Stimulated activated naive B cell treated with anti-CD40 and anti-IgM and Interleukin-4, amounts not matched to agents 10 μg/mL and 1 μg/mL and 100 μg/mL, for 72 hours (primary cell): ENCODE results near the gene COL16A1.
A peak's percentile ranks its signal among the peaks of the same experiment; 100 is the strongest.

ENCODE experiments used
- ATAC-seq, 2 donors: fragments of 150-1000 bp; cut with Tn5 transposase; replicated peaks; 2 replicates each; pipeline ENCODE4 v1.10.0; 2021; ENCODE audit warnings: moderate library complexity in 1 of 2
- DNase-seq: peaks from one replicate; pipeline ENCODE4 v3.0.0; 2021
- H3K27ac Mint-ChIP-seq: one replicate; pipeline ENCODE4 v1.8.0; 2022; ENCODE audit warnings: mild to moderate bottlenecking, mixed read lengths
- H3K27me3 Mint-ChIP-seq, 2 donors: one replicate each; pipeline ENCODE4 v1.8.0; 2022; ENCODE audit warnings: mixed read lengths in 2 of 2
- H3K36me3 Mint-ChIP-seq, 2 donors: one replicate each; pipeline ENCODE4 v1.8.0; 2022; ENCODE audit warnings: mixed read lengths in 2 of 2, mild to moderate bottlenecking in 1 of 2
- H3K4me1 Mint-ChIP-seq, 2 donors: one replicate each; pipeline ENCODE4 v1.8.0; 2022; ENCODE audit warnings: mixed read lengths in 2 of 2, mild to moderate bottlenecking in 1 of 2
- H3K4me3 Mint-ChIP-seq, 2 donors: one replicate each; pipeline ENCODE4 v1.8.0; 2022; ENCODE audit warnings: mild to moderate bottlenecking in 2 of 2, mixed read lengths in 2 of 2, moderate library complexity in 1 of 2
- H3K9me3 Mint-ChIP-seq, 2 donors: one replicate each; pipeline ENCODE4 v1.8.0; 2022; ENCODE audit warnings: mixed read lengths in 2 of 2, mild to moderate bottlenecking in 1 of 2

The COL16A1 gene

GRCh38 chr1:31742462-31743212, 38.8 kb upstream of the COL16A1 start:
- Mint-ChIP-seq H3K4me3 (no peak overlapping the region), H3K36me3 (no peaks in the 10 kb centered on the region), H3K4me1 (peaks cover 28 to 41% of the 10 kb centered on the region in 2 donors), H3K9me3 (no peaks in the 10 kb centered on the region), H3K27me3 (peaks cover 7 to 16% of the 10 kb centered on the region in 2 donors), H3K27ac (no peak overlapping the region)
- ATAC-seq: no peak
- no peak for DNase-seq

DNA sequence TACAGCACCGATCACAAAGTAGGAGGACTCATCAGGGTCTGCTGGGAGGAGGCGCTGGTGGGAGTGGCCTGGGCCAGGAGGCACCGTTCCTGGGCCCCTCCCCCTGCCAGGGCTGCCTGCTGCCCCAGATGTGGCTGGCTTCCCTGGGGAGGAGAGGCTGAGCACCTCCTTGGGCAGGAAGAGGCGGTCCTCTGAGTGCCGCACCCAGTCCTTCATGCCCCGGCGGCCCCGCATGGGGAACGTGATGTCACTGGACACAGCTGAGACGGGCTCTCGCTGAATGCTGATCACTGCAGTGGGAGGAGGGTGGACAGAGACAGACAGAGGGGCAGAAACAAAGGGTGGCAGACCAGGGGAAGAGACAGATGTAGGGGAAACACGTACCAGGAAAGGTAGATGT, 35.5 kb upstream of the COL16A1 start:
- no peaks in the 10 kb centered on the region for H3K27me3 Mint-ChIP-seq
- DNase-seq (peak; percentile 20), ATAC-seq (peak; percentile 68 to 81)
- no peak overlapping the region for H3K27ac Mint-ChIP-seq
- no peak overlapping the region for H3K4me3 Mint-ChIP-seq
- no peaks in the 10 kb centered on the region for H3K9me3 Mint-ChIP-seq
- no peaks in the 10 kb centered on the region for H3K36me3 Mint-ChIP-seq
- H3K4me1 Mint-ChIP-seq: peaks cover 10 to 11% of the 10 kb centered on the region in 2 donors

- Mint-ChIP-seq H3K27me3 (peaks cover 0 to 13% of the 10 kb centered on the region in 2 donors), H3K4me3 (no peak overlapping the region), H3K27ac (no peak overlapping the region), H3K36me3 (no peaks in the 10 kb centered on the region), H3K9me3 (no peaks in the 10 kb centered on the region), H3K4me1 (peaks cover 6 to 7% of the 10 kb centered on the region in 2 donors)
- ATAC-seq (no peak), DNase-seq (no peak)
Measured at GRCh38 chr1:31736675-31737074, 32.9 kb upstream of the COL16A1 start.

GRCh38 chr1:31735571-31735970, 31.8 kb upstream of the COL16A1 start:
- no peak overlapping the region for H3K4me3 Mint-ChIP-seq
- DNase-seq: no peak
- peaks cover 6 to 7% of the 10 kb centered on the region in 2 donors for H3K4me1 Mint-ChIP-seq
- H3K27me3 Mint-ChIP-seq: peaks cover 0 to 13% of the 10 kb centered on the region in 2 donors
- H3K9me3 Mint-ChIP-seq: no peaks in the 10 kb centered on the region
- no peak for ATAC-seq
- no peak overlapping the region for H3K27ac Mint-ChIP-seq
- no peaks in the 10 kb centered on the region for H3K36me3 Mint-ChIP-seq

DNA sequence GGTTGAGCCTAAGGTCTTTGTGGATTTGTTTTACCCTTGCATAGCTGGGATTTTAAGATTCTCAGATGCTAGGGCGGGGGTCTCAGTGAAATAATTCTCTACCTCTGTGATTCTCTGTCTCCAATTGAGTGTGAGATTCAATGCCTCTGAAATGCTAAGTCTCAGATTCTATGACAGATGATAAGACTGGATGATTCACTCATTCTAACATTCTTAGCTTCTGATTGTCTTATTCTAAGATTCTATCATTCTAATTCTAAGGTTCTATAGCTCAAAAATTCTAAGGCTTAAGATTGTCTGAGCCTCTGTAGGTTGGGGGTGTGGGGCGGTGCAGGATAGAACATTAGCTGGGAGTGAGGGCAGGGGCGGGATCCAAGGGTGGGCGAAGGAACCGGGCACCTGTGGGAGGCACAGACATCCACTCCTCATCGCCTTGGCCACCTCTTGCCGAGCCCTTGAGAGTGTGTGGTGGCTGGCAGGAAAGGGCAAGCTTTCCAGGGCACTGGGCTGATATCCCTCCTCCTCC, 30.8 kb upstream of the COL16A1 start:
- DNase-seq (no peak), ATAC-seq (no peak)
- Mint-ChIP-seq H3K9me3 (no peaks in the 10 kb centered on the region), H3K4me3 (no peak overlapping the region), H3K4me1 (peaks cover 3 to 6% of the 10 kb centered on the region in 2 donors), H3K27me3 (peaks cover 0 to 13% of the 10 kb centered on the region in 2 donors), H3K36me3 (no peaks in the 10 kb centered on the region), H3K27ac (no peak overlapping the region)

- ATAC-seq (no peak), DNase-seq (no peak)
- H3K36me3 Mint-ChIP-seq: no peaks in the 10 kb centered on the region
- peaks cover 4 to 24% of the 10 kb centered on the region in 2 donors for H3K27me3 Mint-ChIP-seq
- no peak overlapping the region for H3K4me3 Mint-ChIP-seq
- H3K27ac Mint-ChIP-seq: no peak overlapping the region
- H3K4me1 Mint-ChIP-seq: no peaks in the 10 kb centered on the region
- no peaks in the 10 kb centered on the region for H3K9me3 Mint-ChIP-seq
Measured at GRCh38 chr1:31733389-31734219, 29.8 kb upstream of the COL16A1 start.

GRCh38 chr1:31732751-31733289, 29.0 kb upstream of the COL16A1 start:
- no peak overlapping the region for H3K4me3 Mint-ChIP-seq
- ATAC-seq: no peak
- no peak overlapping the region for H3K27ac Mint-ChIP-seq
- H3K9me3 Mint-ChIP-seq: no peaks in the 10 kb centered on the region
- no peaks in the 10 kb centered on the region for H3K36me3 Mint-ChIP-seq
- no peak for DNase-seq
- no peaks in the 10 kb centered on the region for H3K4me1 Mint-ChIP-seq
- peaks cover 4 to 26% of the 10 kb centered on the region in 2 donors for H3K27me3 Mint-ChIP-seq

DNA sequence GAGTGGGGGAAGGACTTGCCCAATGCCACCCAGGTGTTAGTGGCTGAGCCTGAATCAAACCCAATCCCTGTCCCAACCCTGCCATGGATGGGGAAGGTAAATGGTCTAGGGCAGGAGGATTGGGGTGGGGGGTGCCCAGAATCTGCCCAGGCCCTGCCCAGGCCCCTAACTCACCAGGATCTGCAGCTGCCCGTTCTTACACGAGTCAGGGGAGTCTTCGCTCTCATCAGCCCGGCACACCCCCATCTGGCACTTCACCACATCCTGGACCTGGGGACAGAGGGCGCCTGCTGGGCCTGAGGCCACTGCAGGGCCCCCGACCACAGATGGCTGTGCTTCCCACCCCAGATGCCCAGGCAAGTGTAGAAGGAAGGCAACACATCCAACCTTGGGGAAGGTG, 28.5 kb upstream of the COL16A1 start:
- Mint-ChIP-seq H3K9me3 (no peaks in the 10 kb centered on the region), H3K4me1 (no peaks in the 10 kb centered on the region), H3K27me3 (peaks cover 4 to 26% of the 10 kb centered on the region in 2 donors), H3K4me3 (no peak overlapping the region), H3K36me3 (no peaks in the 10 kb centered on the region), H3K27ac (no peak overlapping the region)
- DNase-seq (no peak), ATAC-seq (no peak)

GRCh38 chr1:31731049-31731565, 27.3 kb upstream of the COL16A1 start:
- Mint-ChIP-seq H3K9me3 (no peaks in the 10 kb centered on the region), H3K4me1 (no peaks in the 10 kb centered on the region), H3K27ac (no peak overlapping the region), H3K27me3 (peaks cover 4 to 26% of the 10 kb centered on the region in 2 donors), H3K36me3 (no peaks in the 10 kb centered on the region), H3K4me3 (no peak overlapping the region)
- ATAC-seq (no peak), DNase-seq (no peak)

DNA sequence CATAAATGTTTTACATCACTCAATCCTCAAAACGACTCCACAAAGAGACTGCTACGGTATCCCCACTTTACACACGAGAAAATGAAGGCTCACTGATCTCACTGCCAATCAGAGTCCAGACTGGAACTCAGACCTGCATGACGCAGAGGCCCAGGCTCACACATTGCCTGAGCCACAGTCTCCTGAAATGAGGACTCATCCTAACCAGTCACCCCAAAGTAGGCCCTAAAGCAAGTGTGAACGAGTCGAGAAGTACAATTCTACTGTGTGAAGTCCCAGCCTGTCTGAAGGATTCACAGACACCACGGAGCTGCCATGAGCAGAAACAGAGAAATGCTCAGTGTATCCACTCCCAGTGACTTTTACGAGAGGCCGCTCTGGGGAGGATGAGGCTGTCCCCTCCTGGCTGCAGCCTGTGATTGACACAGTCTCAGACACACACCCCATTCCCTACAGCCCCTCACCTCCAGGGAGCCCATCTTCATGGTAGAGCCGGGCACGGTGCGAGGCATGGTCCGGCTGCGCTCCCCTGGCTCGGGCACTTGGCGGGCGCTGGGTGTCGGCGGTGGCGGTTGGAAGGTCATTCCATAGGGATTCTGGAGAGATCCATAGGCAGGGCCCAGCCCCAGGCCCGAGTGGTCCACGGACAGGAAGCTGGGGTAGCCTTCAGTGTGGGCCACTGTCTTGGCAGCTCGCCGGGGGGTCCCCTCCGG, 26.7 kb upstream of the COL16A1 start:
- ATAC-seq: no peak
- H3K4me1 Mint-ChIP-seq: no peaks in the 10 kb centered on the region
- H3K27ac Mint-ChIP-seq: no peak overlapping the region
- DNase-seq: no peak
- H3K36me3 Mint-ChIP-seq: no peaks in the 10 kb centered on the region
- peaks cover 4 to 26% of the 10 kb centered on the region in 2 donors for H3K27me3 Mint-ChIP-seq
- no peak overlapping the region for H3K4me3 Mint-ChIP-seq
- H3K9me3 Mint-ChIP-seq: no peaks in the 10 kb centered on the region

- Mint-ChIP-seq H3K27ac (no peak overlapping the region), H3K9me3 (no peaks in the 10 kb centered on the region), H3K4me3 (no peak overlapping the region), H3K36me3 (no peaks in the 10 kb centered on the region), H3K27me3 (peaks cover 7 to 25% of the 10 kb centered on the region in 2 donors), H3K4me1 (no peaks in the 10 kb centered on the region)
- no peak for DNase-seq
- no peak for ATAC-seq
Measured at GRCh38 chr1:31727849-31728248, 24.0 kb upstream of the COL16A1 start.

GRCh38 chr1:31727195-31727594, 23.4 kb upstream of the COL16A1 start:
- DNase-seq: no peak
- Mint-ChIP-seq H3K27me3 (peaks cover 12 to 24% of the 10 kb centered on the region in 2 donors), H3K36me3 (no peaks in the 10 kb centered on the region), H3K27ac (no peak overlapping the region), H3K9me3 (no peaks in the 10 kb centered on the region), H3K4me3 (no peak overlapping the region), H3K4me1 (no peaks in the 10 kb centered on the region)
- no peak for ATAC-seq

- Mint-ChIP-seq H3K4me1 (no peaks in the 10 kb centered on the region), H3K4me3 (no peak overlapping the region), H3K27ac (no peak overlapping the region), H3K36me3 (no peaks in the 10 kb centered on the region), H3K9me3 (no peaks in the 10 kb centered on the region), H3K27me3 (peaks cover 15 to 29% of the 10 kb centered on the region in 2 donors)
- ATAC-seq: no peak
- DNase-seq: no peak
Measured at GRCh38 chr1:31726715-31727114, 22.9 kb upstream of the COL16A1 start.
